Middle frontal gyrus (tissue), 1 donor: ENCODE results near the gene TBC1D17.

ENCODE experiments used
- DNase-seq: peaks from one replicate; pipeline ENCODE4 v3.0.0-alpha.2; 2015; ENCODE audit warnings: low spot score; ENCODE audit errors: extremely low spot score

TBC1D17 gene

GRCh38 chr19:49860336-49861102, 17.0 kb upstream of the TBC1D17 start:
- no peak for DNase-seq

- no peak for DNase-seq
Measured at GRCh38 chr19:49861107-49861506, 16.4 kb upstream of the TBC1D17 start.

- DNase-seq: no peak
Measured at GRCh38 chr19:49861541-49862378, 15.7 kb upstream of the TBC1D17 start.

GRCh38 chr19:49862391-49863253, 14.9 kb upstream of the TBC1D17 start:
- no peak for DNase-seq

GRCh38 chr19:49863254-49863934, 14.1 kb upstream of the TBC1D17 start:
- no peak for DNase-seq

- no peak for DNase-seq
Measured at GRCh38 chr19:49863935-49864320, 13.6 kb upstream of the TBC1D17 start.

- DNase-seq: no peak
Measured at GRCh38 chr19:49864890-49865289, 12.6 kb upstream of the TBC1D17 start.

- peak; percentile 85 for DNase-seq
Measured at GRCh38 chr19:49866933-49867782, 10.3 kb upstream of the TBC1D17 start, which contains the start of gene PNKP. Gene PNKP (minus strand): TSS chr19:49867576. CDS start chr19:49867204, 372 bp downstream.

- no peak for DNase-seq
Measured at GRCh38 chr19:49869009-49869483, 8.5 kb upstream of the TBC1D17 start.

GRCh38 chr19:49869484-49870308, 7.8 kb upstream of the TBC1D17 start:
- peak; percentile 100 for DNase-seq

- no peak for DNase-seq
Measured at GRCh38 chr19:49870309-49870901, 7.1 kb upstream of the TBC1D17 start.

- DNase-seq: no peak
Measured at GRCh38 chr19:49871349-49871985, 6.0 kb upstream of the TBC1D17 start.

- no peak for DNase-seq
Measured at GRCh38 chr19:49872245-49873128, 5.0 kb upstream of the TBC1D17 start.

- DNase-seq: no peak
Measured at GRCh38 chr19:49873129-49873521, 4.4 kb upstream of the TBC1D17 start.

GRCh38 chr19:49873834-49874233, 3.7 kb upstream of the TBC1D17 start:
- DNase-seq: no peak

GRCh38 chr19:49874503-49875157, 2.9 kb upstream of the TBC1D17 start:
- DNase-seq: no peak

GRCh38 chr19:49875177-49875576, 2.3 kb upstream of the TBC1D17 start:
- DNase-seq: no peak
